Measurements from ENCODE around the gene MPIG6B.

The MPIG6B gene

DNA sequence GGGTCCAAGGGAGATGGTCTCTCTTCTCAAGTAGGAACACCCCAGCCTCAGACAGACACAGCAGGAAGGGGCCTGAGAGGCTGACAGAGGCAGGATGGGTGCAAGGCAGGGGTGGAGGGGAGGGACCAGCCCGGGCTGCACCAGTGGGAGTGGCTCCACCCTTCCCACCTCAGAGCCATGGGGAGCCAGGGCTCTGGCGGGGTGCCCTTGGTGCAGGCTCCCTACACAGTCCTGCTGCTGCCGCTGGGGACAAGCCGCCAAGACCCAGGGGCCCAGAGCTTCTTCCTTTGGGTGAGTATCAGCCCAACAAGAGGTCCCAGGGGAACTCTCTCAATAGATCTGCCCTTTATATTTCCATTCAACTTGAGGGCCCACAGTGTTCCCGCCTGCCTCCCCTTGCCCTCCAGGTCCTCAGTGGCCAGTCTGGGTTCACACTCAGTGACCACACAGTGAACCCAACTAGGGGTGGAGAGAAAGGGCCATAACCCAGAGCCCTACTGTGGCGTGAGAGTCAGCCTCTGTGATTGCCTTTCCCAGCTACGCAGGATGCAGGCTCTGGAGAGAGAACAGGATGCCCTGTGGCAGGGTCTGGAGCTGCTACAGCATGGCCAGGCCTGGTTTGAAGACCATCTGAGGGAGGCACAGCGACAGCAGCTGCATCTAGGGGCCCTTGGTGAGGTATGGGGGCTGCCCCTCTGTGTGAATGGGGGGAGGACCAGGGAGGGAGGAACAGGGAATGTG is 39.9 kb downstream of the MPIG6B start:
- TF ChIP-seq, protein P1, sequence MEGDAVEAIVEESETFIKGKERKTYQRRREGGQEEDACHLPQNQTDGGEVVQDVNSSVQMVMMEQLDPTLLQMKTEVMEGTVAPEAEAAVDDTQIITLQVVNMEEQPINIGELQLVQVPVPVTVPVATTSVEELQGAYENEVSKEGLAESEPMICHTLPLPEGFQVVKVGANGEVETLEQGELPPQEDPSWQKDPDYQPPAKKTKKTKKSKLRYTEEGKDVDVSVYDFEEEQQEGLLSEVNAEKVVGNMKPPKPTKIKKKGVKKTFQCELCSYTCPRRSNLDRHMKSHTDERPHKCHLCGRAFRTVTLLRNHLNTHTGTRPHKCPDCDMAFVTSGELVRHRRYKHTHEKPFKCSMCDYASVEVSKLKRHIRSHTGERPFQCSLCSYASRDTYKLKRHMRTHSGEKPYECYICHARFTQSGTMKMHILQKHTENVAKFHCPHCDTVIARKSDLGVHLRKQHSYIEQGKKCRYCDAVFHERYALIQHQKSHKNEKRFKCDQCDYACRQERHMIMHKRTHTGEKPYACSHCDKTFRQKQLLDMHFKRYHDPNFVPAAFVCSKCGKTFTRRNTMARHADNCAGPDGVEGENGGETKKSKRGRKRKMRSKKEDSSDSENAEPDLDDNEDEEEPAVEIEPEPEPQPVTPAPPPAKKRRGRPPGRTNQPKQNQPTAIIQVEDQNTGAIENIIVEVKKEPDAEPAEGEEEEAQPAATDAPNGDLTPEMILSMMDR (IDR thresholded peaks at IDR 0.05; ENCODE audit: unreplicated experiment in 3 of 3): no peak
- Mint-ChIP-seq H3K4me3 (peak overlapping the region in 2 of 3 experiments; percentile 22 to 32), H3K36me3 (ENCODE audit: low read depth) (peaks cover 21% of the 10 kb centered on the region), H3K27ac (peak overlapping the region; percentile 76 to 90 (median 87)), H3K27me3 (ENCODE audit: low read depth) (no peaks in the 10 kb centered on the region), H3K4me1 (peaks cover 15% of the 10 kb centered on the region), H3K9me3 (no peaks in the 10 kb centered on the region)

DNA sequence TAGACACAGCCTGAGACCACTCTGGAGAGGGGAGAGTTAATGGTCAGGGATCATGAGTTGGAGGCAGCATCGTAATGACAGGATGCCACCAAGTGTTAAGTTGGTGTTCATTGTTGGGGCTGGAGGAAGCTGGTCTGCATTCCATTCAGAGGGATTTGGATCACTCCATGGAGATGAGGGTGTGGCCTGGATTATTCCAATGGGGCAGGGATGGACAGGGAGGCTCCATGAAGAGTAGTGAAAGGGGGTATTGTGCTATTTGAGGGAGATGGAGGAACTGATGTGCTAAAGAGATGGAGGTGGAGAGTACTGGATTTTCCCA is 40.4 kb downstream of the MPIG6B start:
- TF ChIP-seq, protein P1 (IDR thresholded peaks at IDR 0.05; ENCODE audit: unreplicated experiment in 3 of 3): no peak
- Mint-ChIP-seq H3K4me1 (peaks cover 15% of the 10 kb centered on the region), H3K27ac (peak overlapping the region; percentile 76 to 90 (median 87)), H3K4me3 (peak overlapping the region in 2 of 3 experiments; percentile 22 to 32), H3K36me3 (ENCODE audit: low read depth) (peaks cover 21% of the 10 kb centered on the region), H3K9me3 (no peaks in the 10 kb centered on the region), H3K27me3 (ENCODE audit: low read depth) (no peaks in the 10 kb centered on the region)

DNA sequence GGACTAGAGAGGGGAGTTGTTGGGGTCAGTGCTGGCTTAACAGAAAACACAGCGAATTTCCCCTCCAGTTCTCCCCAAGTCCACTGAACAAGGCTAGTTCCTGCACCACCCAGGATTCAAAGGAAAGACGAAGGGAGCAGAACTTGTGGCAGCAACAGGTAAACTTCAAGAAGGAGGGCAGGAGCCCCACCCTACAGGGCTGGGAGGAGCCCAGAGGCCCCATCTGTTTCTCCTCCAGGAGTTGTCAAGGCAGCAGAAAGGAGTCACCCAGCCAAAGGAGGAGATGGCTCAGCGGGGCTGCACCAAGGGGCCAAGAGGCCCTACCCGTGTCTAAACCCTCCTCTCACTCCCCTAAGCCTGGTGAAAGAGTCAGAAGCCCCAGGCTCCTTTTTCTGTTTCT is 41.0 kb downstream of the MPIG6B start:
- Mint-ChIP-seq H3K9me3 (no peaks in the 10 kb centered on the region), H3K27ac (peak overlapping the region; percentile 76 to 90 (median 87)), H3K27me3 (ENCODE audit: low read depth) (no peaks in the 10 kb centered on the region), H3K4me3 (no peak overlapping the region), H3K36me3 (ENCODE audit: low read depth) (peaks cover 16% of the 10 kb centered on the region), H3K4me1 (peaks cover 15% of the 10 kb centered on the region)
- TF ChIP-seq, protein P1 (IDR thresholded peaks at IDR 0.05; ENCODE audit: unreplicated experiment in 3 of 3): no peak

DNA sequence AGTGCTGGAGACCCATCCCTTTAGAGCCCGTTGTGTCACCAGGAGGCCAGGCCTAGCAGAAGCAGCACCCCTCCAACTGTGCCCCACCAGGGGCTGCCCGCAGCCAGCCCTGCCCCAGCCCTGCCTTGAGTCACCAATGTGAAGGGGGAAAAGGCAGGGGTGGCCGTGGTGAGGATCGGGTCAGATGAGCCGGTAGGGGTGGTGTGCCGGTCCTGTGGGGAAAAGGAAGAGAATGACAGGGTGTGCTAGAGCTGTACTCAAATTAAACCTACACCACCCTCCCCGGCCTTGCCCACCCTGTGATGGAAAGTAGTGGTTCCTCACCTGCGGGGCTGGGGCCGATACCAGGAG is 42.4 kb downstream of the MPIG6B start:
- H3K27me3 Mint-ChIP-seq (ENCODE audit: low read depth): no peaks in the 10 kb centered on the region
- TF ChIP-seq, protein P1 (IDR thresholded peaks at IDR 0.05; ENCODE audit: unreplicated experiment in 3 of 3): no peak
- H3K9me3 Mint-ChIP-seq: no peaks in the 10 kb centered on the region
- H3K4me1 Mint-ChIP-seq: peaks cover 15% of the 10 kb centered on the region
- H3K36me3 Mint-ChIP-seq (ENCODE audit: low read depth): peaks cover 10% of the 10 kb centered on the region
- peak overlapping the region in 1 of 3 experiments; percentile 36 for H3K4me3 Mint-ChIP-seq
- H3K27ac Mint-ChIP-seq: no peak overlapping the region

DNA sequence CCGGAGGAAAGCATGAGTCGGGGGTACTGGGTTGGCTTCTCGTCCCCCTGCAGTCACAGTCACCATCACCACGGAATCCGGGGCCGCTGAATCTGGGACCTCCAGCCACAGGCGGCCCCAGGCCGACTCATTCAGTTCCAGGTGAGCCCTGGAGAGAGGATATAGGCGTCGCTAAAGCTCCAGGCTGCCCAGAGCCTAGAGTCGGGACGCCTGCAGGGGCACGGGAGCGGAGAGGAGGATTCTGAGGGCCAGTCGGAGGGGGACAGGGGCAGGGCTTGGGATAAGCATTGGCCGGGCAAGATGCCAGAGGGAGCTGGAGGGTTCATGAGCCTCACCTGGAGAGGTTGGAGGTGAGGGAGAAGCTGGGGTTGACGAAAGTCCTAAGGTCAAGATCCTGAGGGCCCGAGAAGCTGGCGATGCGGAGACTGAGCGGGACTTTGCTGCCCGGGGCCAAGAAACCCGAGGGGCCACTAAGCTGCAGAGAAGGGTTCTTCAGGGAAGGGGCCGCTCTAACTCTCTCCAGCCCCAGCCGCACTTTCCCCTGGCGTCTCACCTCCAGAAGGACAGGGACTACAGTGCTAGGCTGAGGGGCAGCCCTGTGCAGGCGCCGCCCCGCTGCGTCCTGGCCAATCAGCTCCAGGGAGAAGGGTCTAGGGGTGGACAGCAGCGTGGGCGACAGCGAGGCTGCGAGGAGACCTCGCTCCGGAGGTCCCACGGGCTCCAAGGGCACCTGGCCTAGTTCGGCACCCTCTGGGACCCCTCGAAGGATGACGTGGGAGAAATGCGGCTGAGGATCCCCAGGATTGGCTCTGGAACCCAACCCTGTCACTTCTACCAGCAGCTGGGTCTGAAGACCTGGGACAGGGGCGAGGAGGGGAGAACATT is 43.0 kb downstream of the MPIG6B start:
- no peaks in the 10 kb centered on the region for H3K9me3 Mint-ChIP-seq
- TF ChIP-seq, protein P1 (IDR thresholded peaks at IDR 0.05; ENCODE audit: unreplicated experiment in 3 of 3): no peak

More for the DNA sequence above, 43.0 kb downstream of the MPIG6B start:
- H3K4me1 Mint-ChIP-seq: peaks cover 15% of the 10 kb centered on the region
- H3K27me3 Mint-ChIP-seq (ENCODE audit: low read depth): no peaks in the 10 kb centered on the region
- peaks cover 5% of the 10 kb centered on the region for H3K36me3 Mint-ChIP-seq (ENCODE audit: low read depth)
- H3K4me3 Mint-ChIP-seq: peak overlapping the region in 1 of 3 experiments; percentile 40
- H3K27ac Mint-ChIP-seq: no peak overlapping the region

Measured in nephron (organoid).